Measurements from ENCODE around the gene DGCR2.

DNA sequence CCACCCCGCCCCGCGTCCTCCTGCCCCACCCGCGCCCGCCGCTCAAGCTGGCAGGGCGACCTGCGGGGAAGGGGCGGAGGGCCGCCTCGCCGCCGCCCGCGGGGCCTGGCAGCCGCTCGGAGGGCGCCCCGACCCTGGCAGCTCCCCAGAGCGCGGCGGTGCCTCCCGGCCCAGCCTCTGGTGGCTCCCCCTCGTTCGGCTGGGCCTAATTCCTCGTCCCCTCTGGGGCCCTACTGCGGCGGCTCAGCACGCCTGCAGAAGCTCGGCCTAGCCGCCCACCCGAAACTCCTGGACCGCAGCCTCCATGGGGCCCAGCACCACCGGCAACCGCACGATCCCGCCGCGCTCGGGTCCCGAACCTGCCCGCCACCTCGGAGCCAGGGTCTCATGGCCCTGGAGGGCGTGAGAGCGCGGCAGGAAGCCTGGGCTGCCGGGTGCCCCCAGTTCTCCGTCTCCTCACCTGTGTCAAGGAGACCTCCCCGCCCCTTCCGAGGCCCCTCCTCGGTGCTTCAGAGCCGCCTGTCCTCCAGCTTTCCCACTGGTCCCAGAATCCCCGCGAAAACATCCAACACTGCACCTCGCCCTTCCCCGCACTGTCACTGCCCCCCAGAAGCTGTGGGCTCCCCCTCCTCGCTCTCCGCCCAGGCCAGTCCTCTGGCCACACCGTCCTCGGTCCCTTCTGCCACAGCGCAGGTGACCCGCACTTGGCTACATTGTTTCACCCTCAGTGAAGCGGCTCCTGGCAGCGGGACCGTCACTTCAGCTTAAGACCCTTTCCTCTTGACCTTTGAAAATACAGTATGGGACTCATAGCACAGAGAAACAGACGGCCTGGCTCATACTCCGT lies 28.5 kb upstream of the DGCR2 start:
- TF ChIP-seq, protein P1, sequence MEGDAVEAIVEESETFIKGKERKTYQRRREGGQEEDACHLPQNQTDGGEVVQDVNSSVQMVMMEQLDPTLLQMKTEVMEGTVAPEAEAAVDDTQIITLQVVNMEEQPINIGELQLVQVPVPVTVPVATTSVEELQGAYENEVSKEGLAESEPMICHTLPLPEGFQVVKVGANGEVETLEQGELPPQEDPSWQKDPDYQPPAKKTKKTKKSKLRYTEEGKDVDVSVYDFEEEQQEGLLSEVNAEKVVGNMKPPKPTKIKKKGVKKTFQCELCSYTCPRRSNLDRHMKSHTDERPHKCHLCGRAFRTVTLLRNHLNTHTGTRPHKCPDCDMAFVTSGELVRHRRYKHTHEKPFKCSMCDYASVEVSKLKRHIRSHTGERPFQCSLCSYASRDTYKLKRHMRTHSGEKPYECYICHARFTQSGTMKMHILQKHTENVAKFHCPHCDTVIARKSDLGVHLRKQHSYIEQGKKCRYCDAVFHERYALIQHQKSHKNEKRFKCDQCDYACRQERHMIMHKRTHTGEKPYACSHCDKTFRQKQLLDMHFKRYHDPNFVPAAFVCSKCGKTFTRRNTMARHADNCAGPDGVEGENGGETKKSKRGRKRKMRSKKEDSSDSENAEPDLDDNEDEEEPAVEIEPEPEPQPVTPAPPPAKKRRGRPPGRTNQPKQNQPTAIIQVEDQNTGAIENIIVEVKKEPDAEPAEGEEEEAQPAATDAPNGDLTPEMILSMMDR (IDR thresholded peaks at IDR 0.05): no peak
- TF ChIP-seq POLR2A (IDR thresholded peaks at IDR 0.05): no peak

Measured in body of pancreas (tissue), 4 donors.